ENCODE data around the gene ODC1. TPM values are rescaled to one million over a fixed set of nuclear protein-coding genes. Genes with fewer than 3 reads are reported as not detected.
A peak's percentile ranks its signal among the peaks of the same experiment; 100 is the strongest.

ODC1 gene
- total and polyA plus RNA-seq, 2 of the 4 experiments (the other 2 are of a cell fraction), result 117 to 204 TPM

DNA sequence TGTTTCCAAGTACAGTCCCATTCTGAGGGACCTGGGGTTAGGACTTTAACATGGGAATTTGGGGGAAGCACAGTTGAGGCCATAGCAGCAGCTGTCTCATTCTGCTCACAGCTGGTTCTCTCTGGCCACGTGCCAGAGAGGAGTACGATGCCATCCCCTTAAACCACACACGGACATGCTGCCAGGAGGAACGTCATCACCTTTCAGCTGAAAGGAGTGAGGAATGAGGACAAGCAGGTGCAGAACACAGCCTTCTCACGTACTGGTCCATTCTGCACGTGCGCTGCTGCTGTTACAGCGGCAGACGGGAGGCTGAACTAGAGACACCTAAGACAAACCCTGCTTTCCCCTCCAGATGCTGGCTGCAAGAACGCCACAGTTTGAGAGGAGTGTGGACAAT, 33.5 kb downstream of the ODC1 start:
- Histone ChIP-seq H2AK5ac (ENCODE audit: low read depth, low read length) (no peak overlapping the region), H3K23ac (ENCODE audit: low read depth, low read length) (no peak overlapping the region), H3K4me2 (ENCODE audit: low read depth, low read length) (no peak overlapping the region), H3K79me1 (ENCODE audit: low read depth in 1 of 2, low read length in 2 of 2) (peaks cover 0 to 10% of the 10 kb centered on the region in 2 experiments; a peak in 1 of 4 replicates), H3K9me3 (ENCODE audit: control insufficient read depth, insufficient read depth, low read length) (no peaks in the 10 kb centered on the region), H3K27me3 (ENCODE audit: control insufficient read depth, insufficient read depth, low read length) (no peaks in the 10 kb centered on the region), H2BK20ac (ENCODE audit: low read depth, low read length) (no peak overlapping the region), H3K9me1 (ENCODE audit: insufficient read depth, low read length) (peaks cover 10% of the 10 kb centered on the region; the same call in 1 of the 2 replicates), H3K14ac (replicated peaks; ENCODE audit: low read depth, low read length) (no peak overlapping the region), H2BK15ac (ENCODE audit: low read depth, low read length) (no peak overlapping the region), H2AFZ (replicated peaks; ENCODE audit: low read length, poor library complexity) (no peak overlapping the region), H4K20me1 (ENCODE audit: insufficient read depth, low read length) (peaks cover 9% of the 10 kb centered on the region; the same call in 1 of the 2 replicates), H3K56ac (ENCODE audit: extremely low read depth, insufficient read depth, low read length) (no peak overlapping the region), H2BK120ac (ENCODE audit: low read depth, low read length) (no peak overlapping the region), H3K4me1 (ENCODE audit: control insufficient read depth, insufficient read depth, low read length) (peaks cover 4% of the 10 kb centered on the region; the same call in 1 of the 2 replicates), H3K9ac (ENCODE audit: low read depth, low read length) (no peak overlapping the region), H3K4ac (ENCODE audit: low read depth, low read length) (no peak overlapping the region), H4K8ac (ENCODE audit: low read depth in 2 of 2, low read length in 2 of 2) (no peak overlapping the region), H3K4me3 (ENCODE audit: insufficient read depth, low read depth, low read length) (no peak overlapping the region), H4K5ac (ENCODE audit: low read depth, low read length) (no peak overlapping the region), H3K36me3 (ENCODE audit: control insufficient read depth, insufficient read depth, low read length) (no peaks in the 10 kb centered on the region), H2AK9ac (replicated peaks; ENCODE audit: low read depth, low read length, poor library complexity) (peak overlapping the region; percentile 39), H3K27ac (ENCODE audit: insufficient read depth, low read length) (no peak overlapping the region), H2BK5ac (ENCODE audit: low read depth, low read length, poor library complexity, severe bottlenecking) (no peak overlapping the region), H3K18ac (ENCODE audit: low read depth, low read length) (no peak overlapping the region), H4K91ac (ENCODE audit: insufficient read depth, low read depth, low read length) (no peak overlapping the region)
- intact Hi-C loops (cut with micrococcal nuclease), result no loop called here
- peak; percentile 32 for DNase-seq
- CTCF ChIA-PET, result no interaction called here
- BruUV-seq (replicated peaks), result no TSS peak
- in situ Hi-C loops (cut with MboI; ENCODE audit: low sequenced_read_pairs), result no loop called here
- dilution Hi-C loops (cut with HindIII; ENCODE audit: low sequenced_read_pairs, unreplicated experiment), result no loop called here
- POLR2A ChIA-PET (ENCODE audit: unreplicated experiment), result no interaction called here
- TF ChIP-seq MAFK (IDR thresholded peaks at IDR 0.05; ENCODE audit: low read depth, low read length) (no peak), BHLHE40 (IDR thresholded peaks at IDR 0.05; ENCODE audit: low read depth, low read length) (no peak), FOS (IDR thresholded peaks at IDR 0.05; ENCODE audit: low read depth, low read length) (no peak), RAD21 (IDR thresholded peaks at IDR 0.05; ENCODE audit: low read length) (no peak), CEBPB (IDR thresholded peaks at IDR 0.05; ENCODE audit: low read depth, low read length) (no peak), MAZ (IDR thresholded peaks at IDR 0.05; ENCODE audit: borderline replicate concordance, low read depth, low read length) (no peak), NFE2L2 (IDR thresholded peaks at IDR 0.05; ENCODE audit: low read depth, low read length) (no peak), RCOR1 (IDR thresholded peaks at IDR 0.05; ENCODE audit: insufficient replicate concordance, low read length) (no peak), CHD1 (IDR thresholded peaks at IDR 0.05; ENCODE audit: low read depth, low read length) (no peak), RFX5 (IDR thresholded peaks at IDR 0.05; ENCODE audit: low read depth, low read length) (no peak)
- TF ChIP-seq, protein P1, sequence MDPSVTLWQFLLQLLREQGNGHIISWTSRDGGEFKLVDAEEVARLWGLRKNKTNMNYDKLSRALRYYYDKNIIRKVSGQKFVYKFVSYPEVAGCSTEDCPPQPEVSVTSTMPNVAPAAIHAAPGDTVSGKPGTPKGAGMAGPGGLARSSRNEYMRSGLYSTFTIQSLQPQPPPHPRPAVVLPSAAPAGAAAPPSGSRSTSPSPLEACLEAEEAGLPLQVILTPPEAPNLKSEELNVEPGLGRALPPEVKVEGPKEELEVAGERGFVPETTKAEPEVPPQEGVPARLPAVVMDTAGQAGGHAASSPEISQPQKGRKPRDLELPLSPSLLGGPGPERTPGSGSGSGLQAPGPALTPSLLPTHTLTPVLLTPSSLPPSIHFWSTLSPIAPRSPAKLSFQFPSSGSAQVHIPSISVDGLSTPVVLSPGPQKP (IDR thresholded peaks at IDR 0.05; ENCODE audit: borderline replicate concordance, low read depth, low read length), result no peak
- TF ChIP-seq, protein P2, sequence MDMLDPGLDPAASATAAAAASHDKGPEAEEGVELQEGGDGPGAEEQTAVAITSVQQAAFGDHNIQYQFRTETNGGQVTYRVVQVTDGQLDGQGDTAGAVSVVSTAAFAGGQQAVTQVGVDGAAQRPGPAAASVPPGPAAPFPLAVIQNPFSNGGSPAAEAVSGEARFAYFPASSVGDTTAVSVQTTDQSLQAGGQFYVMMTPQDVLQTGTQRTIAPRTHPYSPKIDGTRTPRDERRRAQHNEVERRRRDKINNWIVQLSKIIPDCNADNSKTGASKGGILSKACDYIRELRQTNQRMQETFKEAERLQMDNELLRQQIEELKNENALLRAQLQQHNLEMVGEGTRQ (IDR thresholded peaks at IDR 0.05; ENCODE audit: low read depth, low read length), result no peak
- TF ChIP-seq, protein P3, sequence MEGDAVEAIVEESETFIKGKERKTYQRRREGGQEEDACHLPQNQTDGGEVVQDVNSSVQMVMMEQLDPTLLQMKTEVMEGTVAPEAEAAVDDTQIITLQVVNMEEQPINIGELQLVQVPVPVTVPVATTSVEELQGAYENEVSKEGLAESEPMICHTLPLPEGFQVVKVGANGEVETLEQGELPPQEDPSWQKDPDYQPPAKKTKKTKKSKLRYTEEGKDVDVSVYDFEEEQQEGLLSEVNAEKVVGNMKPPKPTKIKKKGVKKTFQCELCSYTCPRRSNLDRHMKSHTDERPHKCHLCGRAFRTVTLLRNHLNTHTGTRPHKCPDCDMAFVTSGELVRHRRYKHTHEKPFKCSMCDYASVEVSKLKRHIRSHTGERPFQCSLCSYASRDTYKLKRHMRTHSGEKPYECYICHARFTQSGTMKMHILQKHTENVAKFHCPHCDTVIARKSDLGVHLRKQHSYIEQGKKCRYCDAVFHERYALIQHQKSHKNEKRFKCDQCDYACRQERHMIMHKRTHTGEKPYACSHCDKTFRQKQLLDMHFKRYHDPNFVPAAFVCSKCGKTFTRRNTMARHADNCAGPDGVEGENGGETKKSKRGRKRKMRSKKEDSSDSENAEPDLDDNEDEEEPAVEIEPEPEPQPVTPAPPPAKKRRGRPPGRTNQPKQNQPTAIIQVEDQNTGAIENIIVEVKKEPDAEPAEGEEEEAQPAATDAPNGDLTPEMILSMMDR (conservative IDR thresholded peaks at IDR 0.05; ENCODE audit: low read depth, low read length), result no peak
- no CpG with 5 or more reads among the region's 10 CpGs for WGBS, 2 experiments (ENCODE audit: extremely low coverage in 2 of 2, insufficient read length in 1 of 2)
- ATAC-seq (ENCODE audit: low read depth), result no peak

All from IMR-90 (cell line).